ENCODE data around the gene CBLN3.

The CBLN3 gene

DNA sequence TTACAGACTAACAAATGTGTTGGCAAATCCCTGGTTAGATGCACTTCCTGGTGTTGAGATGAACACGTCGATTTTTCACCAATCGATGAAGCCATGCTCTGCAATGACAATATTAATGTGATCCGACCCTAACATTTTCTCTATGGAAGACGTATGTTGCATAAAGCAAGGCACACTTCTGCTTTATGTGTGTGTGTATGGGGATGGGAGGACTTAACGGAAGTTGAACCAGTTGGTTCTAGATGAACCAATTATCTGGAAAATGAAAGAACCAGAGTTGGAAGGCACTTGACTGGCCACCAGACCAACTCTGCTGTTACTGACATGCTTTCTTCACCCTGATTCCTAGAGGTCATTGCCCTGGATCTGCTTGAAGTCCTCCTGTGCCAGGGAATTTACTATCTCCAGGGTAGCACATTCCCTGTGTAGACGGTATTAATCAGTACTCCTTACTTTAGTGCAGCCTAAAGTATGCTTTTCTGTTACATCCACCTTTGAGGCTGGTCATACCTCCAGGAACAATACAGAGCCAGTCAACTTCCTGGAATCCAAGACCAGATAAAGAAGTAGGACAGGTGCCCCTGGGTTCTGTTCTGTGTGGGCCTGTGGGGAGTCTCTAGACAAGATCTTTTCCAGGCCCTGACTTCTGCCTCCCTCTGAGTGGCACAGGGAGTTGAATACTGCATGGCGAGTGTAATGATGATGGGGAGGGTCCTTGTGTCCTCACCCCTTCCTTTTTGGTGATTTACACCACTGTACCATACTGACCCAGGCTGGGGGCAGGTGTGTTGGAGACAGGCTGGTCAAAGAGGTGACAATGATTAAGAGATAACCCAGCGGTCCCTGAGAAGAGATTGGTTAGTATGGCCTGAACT is 9.0 kb upstream of the CBLN3 start:
- DNase-seq = no peak

DNA sequence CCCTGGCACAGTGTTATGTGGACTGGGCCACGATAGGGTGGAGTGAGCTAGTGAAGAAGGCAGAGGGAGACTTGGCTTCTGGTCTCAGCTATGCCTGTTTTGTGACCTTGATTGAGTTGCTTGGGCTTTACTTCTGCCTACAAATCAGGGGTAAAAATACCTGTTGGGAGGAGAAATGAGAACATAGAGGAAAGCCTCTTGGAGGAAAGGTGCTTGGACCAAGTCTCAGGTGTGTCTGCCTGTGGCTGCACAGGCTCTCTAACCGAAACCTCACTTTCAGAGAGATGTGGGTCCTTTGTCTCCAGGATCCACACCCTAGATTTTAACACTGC is 8.2 kb upstream of the CBLN3 start:
- no peak for DNase-seq

DNA sequence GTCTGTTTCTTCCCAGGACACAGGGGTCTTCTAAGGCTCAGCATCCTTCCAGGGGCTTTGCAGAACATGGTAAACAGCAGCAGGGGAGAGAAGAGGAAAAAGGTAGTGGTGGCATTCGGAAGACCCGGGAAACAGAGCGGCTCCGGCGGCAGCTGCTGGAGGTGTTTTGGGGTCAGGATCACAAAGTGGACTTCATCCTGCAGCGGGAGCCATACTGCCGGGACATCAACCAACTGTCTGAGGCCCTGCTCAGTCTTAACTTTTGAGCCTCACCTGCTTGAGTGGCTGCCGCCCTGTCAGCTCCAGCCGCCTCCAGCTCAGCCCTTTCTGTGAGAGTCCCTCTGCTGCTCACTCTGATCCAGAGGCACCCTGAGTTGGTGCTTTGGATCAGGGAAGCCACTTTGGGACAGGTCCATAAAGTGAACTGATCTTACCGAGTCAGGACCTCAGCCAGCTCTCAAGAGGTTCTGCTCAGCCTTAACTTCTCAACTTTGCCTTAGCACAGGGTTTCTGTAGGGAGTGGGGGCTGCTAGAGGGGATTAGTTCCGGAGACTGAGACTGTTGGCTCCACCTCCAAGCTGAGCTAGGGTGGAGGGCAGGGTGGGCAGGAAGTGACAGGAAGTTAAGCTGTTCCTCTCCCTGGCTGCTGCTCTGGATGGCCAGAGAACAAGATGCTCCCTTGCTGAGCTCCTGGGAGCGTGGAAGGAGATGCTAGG is 7.7 kb upstream of the CBLN3 start:
- no peak for DNase-seq

DNA sequence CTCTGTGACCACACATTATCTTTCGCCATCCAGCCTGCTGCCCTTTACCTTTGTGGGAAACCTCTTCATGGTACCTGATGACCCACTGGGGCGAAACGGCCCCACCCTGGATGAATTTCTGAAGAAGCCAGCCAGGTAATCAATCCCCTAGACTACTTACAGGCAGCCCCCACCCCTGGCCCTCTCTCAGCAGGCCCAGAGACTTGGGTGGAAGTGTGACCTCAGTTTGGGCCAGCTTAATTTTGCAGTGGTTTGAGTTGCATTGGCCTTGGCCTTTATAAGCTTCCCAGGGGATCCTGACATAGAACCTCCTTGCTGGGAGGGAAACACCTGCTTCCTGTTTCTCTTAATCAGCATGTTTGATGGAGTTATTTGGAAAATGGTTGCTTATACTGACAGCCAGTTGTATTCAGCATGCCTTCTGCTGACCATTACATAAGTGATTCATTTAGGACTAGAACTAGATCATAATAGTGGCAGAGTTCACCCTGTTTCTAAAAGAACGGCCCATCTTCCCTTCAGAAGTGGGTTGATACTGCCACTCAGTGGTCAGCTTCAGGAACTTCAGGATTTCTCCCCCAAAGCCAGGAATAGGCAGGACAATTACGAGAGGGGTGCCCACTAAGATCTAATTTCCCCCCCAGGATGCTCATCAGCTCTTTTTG is 7.0 kb upstream of the CBLN3 start:
- DNase-seq = peak; percentile 55

DNA sequence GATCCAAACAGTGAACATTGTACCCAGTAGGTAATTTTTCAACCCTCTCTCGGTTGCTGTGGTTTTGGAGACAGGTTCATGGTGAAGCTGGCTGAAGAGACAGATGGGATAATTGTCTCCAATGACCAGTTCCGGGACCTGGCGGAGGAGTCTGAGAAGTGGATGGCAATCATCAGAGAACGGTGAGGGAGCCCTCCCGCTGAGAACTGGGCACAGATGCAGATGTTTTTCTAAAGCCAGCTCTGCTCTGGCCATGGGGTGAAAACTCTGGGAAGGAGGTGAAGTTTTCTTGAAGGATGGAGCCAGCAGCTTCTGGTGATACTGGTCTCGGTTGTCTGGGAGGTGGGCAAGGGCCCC is 6.5 kb upstream of the CBLN3 start:
- no peak for DNase-seq

DNA sequence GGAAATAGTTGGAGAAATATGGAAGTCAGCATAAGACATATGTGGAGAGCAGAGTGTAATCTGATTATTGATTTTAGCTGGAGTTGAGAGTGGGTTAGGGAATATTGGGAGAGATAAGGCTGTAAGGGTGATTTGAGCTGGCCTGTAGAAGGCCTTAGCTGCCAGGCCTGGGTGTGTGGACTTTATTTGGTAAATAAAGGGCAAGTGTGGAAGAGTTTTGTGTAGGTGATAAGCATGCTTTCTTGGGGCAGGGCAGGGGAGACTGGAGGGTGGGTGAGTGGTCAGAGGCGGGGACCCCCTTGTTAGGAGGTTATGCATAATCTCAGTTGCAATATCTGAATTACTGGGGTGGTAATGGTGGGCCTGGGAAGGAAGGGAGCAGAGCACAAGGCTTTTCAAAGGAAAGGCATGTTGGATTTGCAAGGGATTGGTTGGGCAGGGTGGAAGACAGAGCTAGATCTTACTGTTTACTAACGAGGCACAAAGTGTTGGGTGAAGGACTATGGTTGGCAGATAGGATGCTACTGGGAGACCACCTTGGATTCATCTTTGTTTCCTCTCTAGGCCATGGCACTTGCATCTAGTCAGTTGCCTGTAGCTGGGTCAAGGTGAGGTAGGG is 5.8 kb upstream of the CBLN3 start:
- DNase-seq = no peak

DNA sequence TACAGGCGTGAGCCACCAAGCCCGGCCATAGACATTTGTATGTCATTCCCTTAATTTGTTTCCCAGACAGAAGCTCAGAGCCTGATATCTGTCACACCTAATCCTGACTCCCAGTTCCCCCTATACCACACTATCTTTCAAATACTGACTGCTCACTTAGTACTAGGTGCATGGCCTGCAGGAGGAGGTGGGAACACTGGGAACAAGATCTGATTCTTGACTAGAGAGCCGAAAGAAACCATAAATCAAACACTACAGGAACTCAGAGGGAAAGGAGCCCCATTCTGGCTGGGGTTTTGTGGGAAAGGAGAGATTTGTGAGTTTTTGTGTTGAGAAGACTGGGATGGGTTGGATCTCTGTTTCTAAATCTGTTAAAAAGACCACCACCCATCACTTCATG is 5.2 kb upstream of the CBLN3 start:
- no peak for DNase-seq

DNA sequence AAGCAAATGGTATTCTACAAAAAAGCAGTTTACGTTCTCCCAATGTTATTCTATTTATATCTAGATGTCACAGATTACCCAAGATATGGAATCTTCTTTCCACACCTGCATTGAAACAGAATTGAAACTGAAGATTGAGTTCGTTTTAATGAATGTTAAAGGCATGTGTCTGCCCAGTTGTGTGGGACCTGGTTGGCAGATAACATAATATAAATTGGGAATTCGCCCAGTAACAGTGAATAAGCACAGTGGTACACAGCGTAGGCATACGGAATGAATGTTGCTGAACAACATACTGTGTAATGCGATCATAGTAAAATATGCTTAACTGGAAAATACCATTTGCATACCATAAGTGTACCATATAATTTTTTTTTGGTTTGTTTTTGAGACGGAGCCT is 4.6 kb upstream of the CBLN3 start:
- DNase-seq = no peak

DNA sequence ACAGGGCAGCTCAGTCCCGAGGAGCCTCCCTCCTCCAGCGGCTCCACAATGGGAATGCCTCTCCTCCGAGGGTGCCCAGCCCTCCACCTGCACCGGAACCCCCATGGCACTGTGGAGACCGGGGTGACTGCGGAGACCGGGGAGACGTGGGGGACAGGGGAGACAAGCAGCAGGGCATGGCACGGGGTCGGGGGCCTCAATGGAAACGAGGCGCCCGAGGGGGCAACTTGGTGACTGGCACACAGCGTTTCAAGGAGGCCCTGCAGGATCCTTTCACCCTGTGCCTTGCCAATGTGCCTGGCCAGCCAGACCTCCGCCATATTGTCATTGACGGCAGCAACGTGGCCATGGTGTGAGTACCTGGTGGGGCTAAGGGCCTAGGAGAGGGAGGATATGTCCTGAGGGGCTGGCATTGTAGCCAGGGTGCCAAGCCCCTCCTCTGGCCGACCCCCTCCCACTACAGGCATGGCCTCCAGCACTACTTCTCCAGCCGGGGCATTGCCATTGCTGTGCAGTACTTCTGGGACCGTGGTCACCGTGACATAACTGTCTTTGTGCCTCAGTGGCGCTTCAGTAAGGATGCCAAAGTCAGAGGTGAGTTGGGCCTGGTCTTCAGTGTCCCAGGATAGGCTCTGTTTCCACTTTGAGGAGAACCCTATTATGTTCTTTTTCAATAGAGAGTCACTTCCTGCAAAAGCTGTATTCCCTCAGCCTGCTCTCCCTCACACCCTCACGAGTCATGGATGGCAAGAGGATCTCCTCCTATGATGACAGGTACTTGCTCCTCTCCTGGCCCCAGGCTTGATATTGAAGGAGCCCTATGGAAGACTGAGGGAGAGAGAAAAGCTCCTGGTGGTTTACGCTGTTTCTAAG is 3.0 kb upstream of the CBLN3 start:
- DNase-seq = no peak

DNA sequence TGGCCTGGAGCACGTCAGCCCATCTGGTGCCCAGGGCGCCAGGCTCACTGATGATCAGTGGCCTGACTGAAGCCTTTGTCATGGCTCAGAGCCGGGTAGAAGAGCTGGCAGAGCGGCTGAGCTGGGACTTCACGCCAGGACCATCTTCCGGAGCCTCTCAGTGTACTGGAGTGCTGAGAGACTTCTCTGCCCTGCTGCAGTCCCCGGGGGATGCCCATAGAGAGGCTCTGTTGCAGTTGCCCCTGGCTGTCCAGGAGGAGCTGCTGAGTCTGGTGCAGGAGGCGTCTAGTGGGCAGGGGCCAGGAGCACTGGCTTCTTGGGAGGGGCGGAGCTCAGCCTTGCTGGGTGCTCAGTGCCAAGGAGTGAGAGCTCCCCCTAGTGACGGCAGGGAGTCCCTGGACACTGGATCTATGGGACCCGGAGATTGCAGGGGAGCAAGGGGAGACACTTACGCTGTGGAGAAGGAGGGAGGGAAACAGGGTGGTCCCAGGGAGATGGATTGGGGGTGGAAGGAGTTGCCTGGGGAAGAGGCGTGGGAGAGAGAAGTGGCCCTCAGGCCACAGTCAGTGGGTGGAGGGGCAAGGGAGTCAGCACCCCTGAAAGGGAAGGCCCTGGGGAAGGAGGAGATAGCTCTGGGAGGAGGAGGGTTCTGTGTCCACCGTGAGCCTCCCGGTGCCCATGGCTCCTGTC is 2.2 kb upstream of the CBLN3 start:
- peak; percentile 72 for DNase-seq

DNA sequence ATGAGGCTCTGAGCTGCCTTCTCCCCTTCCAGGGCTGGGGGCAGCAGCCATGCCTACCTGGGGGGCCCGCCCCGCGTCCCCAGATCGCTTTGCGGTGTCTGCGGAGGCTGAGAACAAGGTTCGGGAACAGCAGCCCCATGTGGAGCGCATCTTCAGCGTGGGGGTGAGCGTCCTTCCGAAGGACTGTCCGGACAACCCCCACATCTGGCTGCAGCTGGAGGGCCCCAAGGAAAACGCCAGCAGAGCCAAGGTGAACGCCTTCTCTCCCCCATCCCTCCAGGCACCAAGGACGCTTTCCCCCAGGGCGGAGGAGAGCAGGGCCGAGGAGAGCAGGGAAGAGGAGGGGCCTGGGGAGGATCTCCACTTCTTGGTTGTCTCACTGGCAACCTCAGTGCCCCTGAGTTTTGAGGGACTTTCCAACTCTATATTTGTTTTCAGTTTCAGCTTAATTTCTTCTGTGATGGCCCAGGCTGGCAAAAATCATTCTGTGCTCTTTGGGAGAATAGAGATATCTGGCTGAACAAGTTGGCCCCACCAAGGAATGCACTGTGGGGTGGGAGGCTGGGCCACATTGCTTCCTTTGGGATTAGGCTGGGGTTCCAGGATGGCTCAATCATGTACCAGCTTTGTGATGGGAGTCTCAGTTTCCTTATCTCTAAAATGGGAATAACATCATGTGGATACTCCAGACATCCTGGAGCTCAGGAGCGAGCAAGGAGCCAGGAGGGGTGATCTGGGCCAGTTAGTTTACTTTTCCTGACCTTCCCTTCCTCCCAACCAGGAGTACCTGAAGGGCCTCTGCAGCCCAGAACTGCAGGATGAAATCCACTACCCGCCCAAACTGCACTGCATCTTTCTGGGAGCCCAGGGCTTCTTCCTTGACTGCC is 1.5 kb upstream of the CBLN3 start:
- DNase-seq = no peak

DNA sequence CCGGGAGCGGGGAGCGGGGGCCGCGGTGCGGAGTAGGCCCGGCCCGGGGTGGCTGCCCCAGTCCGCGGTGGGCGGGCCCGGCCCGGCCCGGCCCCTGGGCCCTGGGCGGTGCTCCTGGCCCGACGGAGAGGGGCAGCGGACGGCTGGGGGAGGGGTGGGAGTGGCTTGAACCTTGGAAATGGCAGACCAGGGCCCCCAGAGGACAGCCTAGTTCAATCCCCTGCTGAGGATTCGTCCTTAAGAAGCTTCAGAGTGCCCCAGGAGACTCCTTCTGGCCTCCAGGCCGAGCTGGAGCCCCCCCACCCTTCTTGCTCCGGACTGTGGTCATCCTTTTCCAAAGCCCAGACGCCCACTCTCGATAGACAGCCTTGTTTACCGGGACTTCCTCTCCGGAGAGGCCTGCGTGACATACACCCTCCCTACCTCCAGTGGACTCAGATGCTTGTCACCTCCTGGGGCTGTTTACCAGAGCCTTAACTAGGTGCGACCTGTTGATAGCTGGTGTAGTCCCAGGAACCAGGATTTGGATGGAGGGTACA is 744 bp upstream of the CBLN3 start:
- DNase-seq = no peak

DNA sequence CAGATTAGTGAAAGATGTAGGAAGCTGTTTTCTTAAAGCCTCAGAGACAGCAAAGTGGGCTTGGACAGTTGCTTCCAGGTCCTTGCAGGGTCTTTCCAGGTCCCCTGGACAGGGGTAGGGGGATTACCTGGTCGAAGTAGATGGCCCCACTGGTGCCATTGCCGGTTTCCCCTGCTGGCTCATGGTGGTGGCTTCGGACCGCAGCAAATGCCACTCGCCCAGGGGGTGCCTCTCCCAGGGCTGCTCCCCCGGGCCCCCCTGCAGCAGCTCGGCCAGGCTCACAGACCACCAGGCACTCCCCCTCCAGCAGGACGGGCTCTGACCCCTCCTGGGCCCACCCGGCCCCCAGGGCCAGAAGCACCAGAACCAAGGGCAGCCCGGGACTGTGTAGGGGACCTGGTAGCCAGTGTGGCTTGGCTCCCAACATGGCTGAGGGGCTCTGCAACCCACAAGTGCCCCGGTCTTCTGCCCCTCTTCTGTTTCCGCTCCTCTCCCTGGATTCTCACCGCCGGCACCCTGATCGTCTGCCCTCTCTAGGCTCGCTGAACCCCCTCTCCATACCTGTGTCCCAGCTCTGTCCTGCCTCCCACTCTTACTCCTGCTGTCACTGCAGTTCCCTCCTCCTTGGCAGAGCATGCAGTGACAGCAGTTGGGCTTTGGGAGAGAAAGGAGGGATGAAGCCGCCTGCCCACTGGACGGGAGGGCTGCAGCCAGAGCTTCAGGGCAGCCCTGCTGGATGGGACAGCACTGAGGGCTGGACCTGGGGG is 657 bp downstream of the CBLN3 start:
- DNase-seq = no peak

DNA sequence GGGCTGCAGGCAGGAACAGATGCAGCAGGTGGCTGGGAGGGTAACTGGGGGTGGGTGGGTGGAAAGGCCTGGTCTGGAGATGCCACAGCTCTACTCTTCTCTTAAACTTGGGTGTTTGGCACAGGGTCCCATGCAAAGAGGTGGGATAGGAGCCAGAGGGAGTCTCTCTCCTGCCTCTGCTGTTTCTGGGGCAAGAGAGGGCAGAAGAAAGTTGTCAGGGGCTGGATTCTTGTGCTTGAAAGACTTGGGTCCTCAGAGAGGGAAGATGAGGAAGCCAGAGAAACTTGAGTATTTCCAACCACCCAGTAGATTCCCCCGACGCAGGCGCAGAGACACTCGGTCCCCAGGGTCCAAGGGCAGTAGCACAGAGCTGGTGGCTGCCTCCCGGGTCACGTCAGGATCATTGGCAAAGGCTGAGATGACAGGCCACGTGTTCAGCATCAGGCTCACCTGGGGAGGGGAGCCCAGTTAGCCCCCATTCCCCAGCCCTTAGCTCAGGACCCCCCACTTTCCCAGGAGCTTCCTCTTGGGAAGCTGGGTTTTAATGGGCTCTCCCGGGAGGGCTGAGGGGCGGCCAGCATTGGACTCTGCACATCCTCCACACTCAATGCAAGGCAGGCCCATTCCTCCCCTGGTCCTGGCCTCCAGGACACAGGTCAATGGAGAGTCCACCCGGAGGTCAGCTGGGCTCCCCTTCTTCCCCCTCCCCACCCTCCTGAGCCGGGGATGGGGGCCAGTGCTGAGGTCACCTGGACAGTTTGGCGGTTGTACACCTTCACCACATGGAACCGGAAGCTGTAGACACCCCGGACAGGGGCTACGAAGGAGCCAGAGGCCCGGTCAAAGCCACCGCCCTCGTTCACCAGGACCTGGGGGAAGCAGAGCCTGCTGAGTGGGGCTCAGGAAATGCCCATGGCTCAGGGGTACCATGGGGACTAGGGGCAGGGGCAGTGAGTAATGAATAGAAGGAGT is 1.6 kb downstream of the CBLN3 start:
- no peak for DNase-seq

DNA sequence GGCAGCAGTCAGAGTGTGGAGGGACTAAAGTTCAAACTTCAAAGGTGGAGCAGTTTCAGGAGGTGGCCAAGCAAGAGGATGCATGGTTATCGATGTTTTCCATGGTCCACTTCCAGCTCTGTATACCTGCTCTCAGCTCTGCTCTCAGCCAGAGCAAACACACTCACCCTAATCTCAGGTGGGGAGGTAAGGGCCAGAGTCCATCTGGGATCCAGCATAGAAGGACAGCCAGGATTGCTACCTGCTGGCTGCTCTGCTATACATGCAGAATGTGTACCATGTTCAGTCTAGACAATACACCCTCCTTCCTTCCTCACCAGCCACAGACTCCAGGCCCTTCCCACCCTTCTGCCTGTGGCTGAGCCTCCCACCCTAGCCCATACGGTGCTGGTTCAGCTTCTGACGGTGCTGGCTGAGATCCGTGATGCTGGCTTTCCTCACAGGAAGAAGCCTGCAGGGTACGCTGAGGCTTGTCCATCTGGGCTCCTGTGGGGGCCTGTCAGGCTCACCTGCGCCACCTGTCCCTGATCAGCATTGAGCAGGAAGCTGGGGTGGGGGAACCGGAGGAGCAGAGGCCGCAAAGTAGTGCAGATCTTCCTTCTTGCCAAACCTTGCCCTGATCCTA is 2.4 kb downstream of the CBLN3 start:
- no peak for DNase-seq

DNA sequence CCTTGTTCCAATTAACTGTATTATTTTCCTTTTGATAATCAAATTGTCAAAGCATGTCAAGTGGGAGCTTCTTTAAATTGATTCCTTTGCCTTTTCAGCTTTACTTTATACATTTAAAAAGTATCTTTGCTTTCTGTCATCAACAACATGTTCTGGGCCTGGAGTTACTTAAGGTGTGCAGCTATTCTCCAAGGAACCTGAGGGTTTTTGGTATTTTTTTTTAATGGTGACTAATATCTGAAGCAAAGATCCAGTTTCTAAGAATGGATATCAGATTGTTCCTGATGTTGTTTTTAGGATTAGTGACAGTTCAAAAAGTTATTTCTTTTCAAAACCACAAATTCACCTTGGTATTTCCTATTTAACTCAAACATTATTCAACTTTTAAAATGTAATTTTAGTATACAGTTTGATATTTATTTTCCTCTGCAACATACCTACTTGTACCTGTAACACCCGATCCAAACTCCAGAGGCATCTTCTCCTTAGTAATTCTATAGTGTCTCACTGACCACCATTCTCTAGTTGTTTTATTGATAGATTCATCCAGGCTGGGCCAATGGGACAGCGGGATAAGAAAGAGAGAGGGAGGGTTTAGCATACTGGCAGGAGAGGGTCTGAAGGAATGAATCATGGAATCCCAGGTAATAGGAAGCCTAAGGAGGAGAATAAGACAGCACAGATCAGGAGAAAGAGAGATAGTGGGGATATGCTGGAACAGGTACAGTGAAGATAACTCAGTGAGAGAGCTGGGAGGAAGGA is 3.1 kb downstream of the CBLN3 start:
- DNase-seq = no peak

DNA sequence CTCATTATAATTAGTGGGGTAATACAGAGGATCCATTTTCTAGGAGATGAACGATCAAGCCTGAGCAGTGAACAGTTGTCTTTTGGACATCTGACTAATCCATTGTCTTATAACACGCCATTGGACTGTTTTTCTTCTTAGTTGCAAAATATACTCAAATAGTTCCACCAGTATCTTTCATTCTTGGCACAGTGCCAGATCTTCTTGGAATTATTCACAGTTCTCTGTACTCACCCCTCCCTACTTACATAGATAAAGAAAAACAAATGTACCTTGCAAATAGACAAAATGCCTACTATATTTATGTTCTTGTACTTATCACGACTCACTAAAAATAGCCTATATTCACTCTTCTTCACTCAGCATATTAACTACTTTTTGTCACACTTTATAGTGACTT is 3.8 kb downstream of the CBLN3 start:
- no peak for DNase-seq

Measured in NCI-H446 treated with DMSO at 0.1 percent for 48 hours (cell line).